Measurements from ENCODE around the gene NRP1. TPM values are rescaled to one million over a fixed set of nuclear protein-coding genes. Genes with fewer than 3 reads are reported as not detected.

Gene NRP1
- total and polyA plus RNA-seq, 5 experiments from 2014 or later: 0.60 to 0.88 TPM; not detected in 3

DNA sequence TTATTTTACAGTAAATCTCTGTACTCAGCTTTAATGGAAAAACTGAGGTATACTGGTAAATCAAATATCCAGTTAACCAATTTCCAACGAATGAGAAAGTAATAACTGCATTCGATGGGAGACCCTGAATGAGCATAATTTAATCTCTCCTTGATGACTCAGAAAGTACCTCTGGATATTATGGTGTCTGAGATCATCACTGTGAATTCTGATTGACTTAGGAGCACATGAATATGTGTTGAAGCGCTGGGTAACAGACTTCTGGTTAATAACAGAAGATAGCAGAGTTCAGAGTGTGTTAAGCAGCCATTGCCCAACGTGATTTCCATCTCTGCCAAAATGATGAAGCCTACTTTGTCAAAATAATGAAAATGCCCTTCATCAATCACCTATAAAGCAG lies 116.6 kb downstream of the NRP1 start:
- Mint-ChIP-seq H3K4me1 (peaks cover 0 to 5% (median 1%) of the 10 kb centered on the region in 4 donors), H3K9me3 (no peaks in the 10 kb centered on the region), H3K36me3 (peaks cover 0 to 2% (median 0%) of the 10 kb centered on the region in 3 donors), H3K4me3 (no peak overlapping the region), H3K27me3 (peaks cover 0 to 6% (median 0%) of the 10 kb centered on the region in 5 donors), H3K27ac (no peak overlapping the region)
- POLR2A ChIA-PET: no interaction called here
- ATAC-seq: no peak
- no peak for DNase-seq

DNA sequence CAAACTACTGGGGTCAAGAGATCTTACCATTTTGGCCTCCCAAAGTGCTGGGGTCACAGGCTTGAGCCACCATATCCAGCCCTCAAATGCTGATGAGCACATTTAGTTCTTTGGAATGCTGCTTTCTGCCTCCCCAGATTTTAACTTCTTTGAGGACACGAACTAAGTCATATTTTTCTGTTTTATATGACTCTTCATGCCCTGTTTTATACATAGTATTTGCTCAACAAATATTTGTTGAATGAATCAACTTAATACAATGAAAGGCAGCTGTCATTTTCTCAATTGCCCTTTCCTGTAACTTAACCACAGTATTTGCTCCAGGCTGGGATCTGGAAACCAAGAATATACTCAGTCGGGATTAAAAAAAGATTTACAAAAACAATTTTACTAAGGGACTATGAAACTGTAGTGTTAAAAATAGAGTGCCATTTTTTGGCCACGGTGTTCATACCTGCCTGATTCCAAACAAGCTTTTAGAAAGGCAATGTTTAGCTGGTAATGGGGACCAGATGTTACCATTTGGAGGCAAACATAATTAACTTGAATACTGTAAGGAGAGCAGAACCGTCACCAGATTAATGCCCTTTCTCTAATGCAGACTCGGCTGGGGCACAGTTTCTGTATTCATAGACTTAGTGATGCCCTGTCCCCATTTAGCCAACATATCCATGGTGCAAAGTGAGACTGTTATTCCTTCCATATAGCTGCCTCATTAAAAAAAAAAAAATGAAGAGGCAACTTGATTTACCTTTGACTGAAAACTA lies 117.6 kb downstream of the NRP1 start:
- H3K4me3 Mint-ChIP-seq: no peak overlapping the region
- peaks cover 0 to 5% (median 1%) of the 10 kb centered on the region in 4 donors for H3K4me1 Mint-ChIP-seq
- ATAC-seq (no peak), DNase-seq (no peak)
- peaks cover 0 to 2% (median 0%) of the 10 kb centered on the region in 3 donors for H3K36me3 Mint-ChIP-seq
- H3K9me3 Mint-ChIP-seq: no peaks in the 10 kb centered on the region
- POLR2A ChIA-PET: interaction anchor here (0.6 kb wide), 1 partner anchor 1430 kb away, joined by 3 read pairs; no protein-coding TSS in a partner anchor
- H3K27ac Mint-ChIP-seq: no peak overlapping the region
- H3K27me3 Mint-ChIP-seq: peaks cover 0 to 6% (median 0%) of the 10 kb centered on the region in 5 donors

DNA sequence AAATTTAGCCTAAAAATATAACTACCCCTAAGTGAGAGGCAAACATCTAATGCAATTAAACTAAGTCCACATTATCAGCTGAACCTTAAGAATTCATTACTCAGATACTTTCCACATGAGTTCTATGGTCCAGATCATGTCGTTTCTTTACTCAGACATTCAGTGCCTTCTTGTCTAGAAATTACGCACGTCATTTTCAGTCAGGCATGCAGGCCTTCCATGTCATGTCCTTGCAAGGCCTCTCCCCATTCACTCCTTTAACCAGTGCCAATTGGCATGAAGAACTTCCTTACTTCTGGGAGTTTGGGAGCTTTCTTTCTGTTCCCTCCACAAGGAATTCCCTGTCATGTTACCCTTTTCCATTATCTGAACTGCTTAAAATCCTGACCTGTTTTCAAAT lies 118.8 kb downstream of the NRP1 start:
- peaks cover 7 to 11% (median 9%) of the 10 kb centered on the region in 4 donors for H3K4me1 Mint-ChIP-seq
- peak overlapping the region in 1 of 10 donors; percentile 79 for H3K27ac Mint-ChIP-seq
- no peak overlapping the region for H3K4me3 Mint-ChIP-seq
- H3K36me3 Mint-ChIP-seq: peaks cover 0 to 2% (median 0%) of the 10 kb centered on the region in 3 donors
- POLR2A ChIA-PET: no interaction called here
- H3K9me3 Mint-ChIP-seq: no peaks in the 10 kb centered on the region
- H3K27me3 Mint-ChIP-seq: peaks cover 0 to 6% (median 0%) of the 10 kb centered on the region in 5 donors
- ATAC-seq (no peak), DNase-seq (no peak)

DNA sequence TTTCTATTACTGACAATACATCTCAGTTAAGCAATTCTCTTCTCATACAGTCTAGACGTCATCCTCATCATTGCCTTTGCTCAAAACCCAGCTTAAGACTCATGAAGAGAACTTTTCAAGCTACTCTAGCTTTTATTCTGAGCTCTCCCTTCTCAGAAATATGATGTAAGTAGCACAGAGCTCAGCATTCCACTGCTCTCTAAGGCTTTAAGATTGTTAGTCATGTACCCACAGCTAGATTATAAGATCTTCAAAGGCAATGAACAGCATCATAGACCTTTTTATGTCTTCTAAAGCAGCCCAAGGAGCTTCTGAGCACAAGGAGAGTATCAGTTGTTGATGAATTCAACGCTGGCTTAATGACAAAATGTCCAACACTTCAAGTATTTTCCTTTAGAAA lies 119.3 kb downstream of the NRP1 start:
- peak in 1 of 2 donors; percentile 41 for ATAC-seq
- Mint-ChIP-seq H3K27me3 (peaks cover 0 to 6% (median 0%) of the 10 kb centered on the region in 5 donors), H3K27ac (peak overlapping the region in 2 of 10 donors; percentile 15 to 72)

DNA sequence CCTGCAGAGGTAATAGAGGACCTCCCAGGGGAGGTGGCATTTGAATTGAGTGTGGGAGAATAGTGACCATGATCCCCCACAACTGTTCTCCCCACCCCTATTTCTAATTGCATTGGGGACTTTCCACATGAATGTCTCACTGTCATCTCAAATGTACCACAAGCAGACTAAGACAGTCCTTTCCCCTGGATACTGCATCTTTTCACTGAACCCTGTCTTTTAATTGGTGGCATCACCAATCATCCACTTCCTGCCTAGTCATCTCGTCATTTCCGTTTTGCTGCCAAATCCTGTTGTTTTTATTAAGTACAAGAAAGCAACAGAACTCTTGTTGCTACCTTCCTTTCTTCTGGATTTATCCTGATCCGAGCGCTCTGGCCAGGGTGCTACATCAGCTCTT lies 120.3 kb downstream of the NRP1 start:
- H3K27ac Mint-ChIP-seq: peak overlapping the region in 2 of 10 donors; percentile 3 to 6
- POLR2A ChIA-PET: no interaction called here
- H3K27me3 Mint-ChIP-seq: peaks cover 0 to 6% (median 0%) of the 10 kb centered on the region in 5 donors
- peaks cover 0 to 2% (median 0%) of the 10 kb centered on the region in 3 donors for H3K36me3 Mint-ChIP-seq
- DNase-seq (no peak), ATAC-seq (peak in 1 of 2 donors; percentile 42)
- no peaks in the 10 kb centered on the region for H3K9me3 Mint-ChIP-seq
- H3K4me3 Mint-ChIP-seq: no peak overlapping the region
- peaks cover 7 to 11% (median 9%) of the 10 kb centered on the region in 4 donors for H3K4me1 Mint-ChIP-seq

More for the DNA sequence above, 119.3 kb downstream of the NRP1 start:
- H3K4me3 Mint-ChIP-seq: no peak overlapping the region
- H3K9me3 Mint-ChIP-seq: no peaks in the 10 kb centered on the region
- peaks cover 0 to 2% (median 0%) of the 10 kb centered on the region in 3 donors for H3K36me3 Mint-ChIP-seq
- no peak for DNase-seq
- H3K4me1 Mint-ChIP-seq: peaks cover 7 to 11% (median 9%) of the 10 kb centered on the region in 4 donors
- POLR2A ChIA-PET: no interaction called here

DNA sequence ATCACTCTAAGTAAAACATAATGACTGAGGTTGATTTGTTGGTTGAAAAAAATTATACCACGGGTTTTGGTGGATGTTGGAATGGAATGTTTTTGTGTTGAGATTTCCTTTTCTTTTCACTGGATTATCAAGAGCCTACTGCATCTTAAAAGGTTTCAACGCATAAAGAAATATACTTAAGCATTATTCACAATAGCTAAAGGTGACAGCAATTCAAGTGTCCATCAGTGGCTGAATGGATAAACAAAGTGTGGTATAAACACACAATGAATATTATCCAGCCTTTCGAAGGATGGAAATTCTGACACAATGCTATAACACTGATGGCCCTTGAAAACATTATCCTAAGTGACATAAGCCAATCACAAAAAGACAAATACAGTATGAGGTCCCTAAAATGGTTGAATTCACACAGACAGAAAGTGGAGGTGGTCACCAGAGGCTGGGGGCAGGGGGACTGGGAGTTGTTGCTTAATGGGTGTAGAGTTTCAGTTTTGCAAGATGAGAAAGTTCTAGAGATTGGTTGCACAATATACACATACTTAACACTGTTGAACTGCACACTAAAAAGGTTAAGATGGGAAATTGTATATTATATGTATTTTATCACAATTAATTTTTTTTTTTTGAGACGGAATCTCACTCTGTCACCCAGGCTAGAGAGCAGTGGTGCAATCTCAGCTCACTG lies 122.3 kb downstream of the NRP1 start:
- peaks cover 0 to 2% (median 0%) of the 10 kb centered on the region in 3 donors for H3K36me3 Mint-ChIP-seq
- peaks cover 0 to 6% (median 0%) of the 10 kb centered on the region in 5 donors for H3K27me3 Mint-ChIP-seq
- POLR2A ChIA-PET: no interaction called here
- peak overlapping the region in 1 of 10 donors; percentile 7 for H3K27ac Mint-ChIP-seq
- no peak overlapping the region for H3K4me3 Mint-ChIP-seq
- H3K4me1 Mint-ChIP-seq: peaks cover 7 to 11% (median 9%) of the 10 kb centered on the region in 4 donors
- DNase-seq (no peak), ATAC-seq (no peak)
- no peaks in the 10 kb centered on the region for H3K9me3 Mint-ChIP-seq

DNA sequence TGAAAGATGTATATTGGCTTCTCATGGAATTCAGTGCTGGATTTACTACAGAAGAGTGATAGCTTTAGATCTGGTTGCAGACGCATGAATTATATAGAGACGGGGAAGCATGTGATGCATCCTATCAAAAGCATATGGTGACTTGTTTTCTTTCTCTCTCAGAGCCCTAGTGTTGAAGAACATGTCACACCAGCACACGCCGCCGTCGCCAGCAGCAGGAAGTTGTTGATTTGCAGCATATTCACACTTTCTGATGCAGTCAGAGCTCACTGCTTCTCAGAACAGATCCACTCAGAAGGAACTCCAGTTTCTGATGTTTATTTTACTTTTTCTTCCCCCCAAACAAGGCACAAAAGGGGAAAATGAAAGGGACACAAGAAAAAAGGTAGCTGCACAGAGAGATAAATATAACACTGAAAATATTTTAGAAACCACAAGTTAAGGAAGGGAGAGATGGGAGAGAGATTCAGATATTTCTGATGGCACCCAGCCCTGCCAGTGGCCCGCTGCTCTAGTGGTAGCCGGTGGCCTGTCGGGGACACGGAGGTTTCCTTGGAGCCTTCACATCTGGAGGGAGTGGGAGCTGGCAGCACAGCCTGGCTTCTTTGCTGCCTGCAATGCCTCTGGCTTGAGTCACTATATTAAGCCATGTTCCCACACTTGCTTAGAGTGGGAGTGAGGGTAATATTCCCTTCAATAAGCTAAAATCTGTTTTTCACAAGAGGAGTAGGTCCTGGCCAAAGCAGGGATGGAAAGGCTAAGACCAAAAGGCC lies 123.2 kb downstream of the NRP1 start:
- DNase-seq (peak in 2 of 10 donors; percentile 12 to 15), ATAC-seq (peak; percentile 56 to 60)
- peak overlapping the region in 8 of 10 donors; percentile 7 to 70 (median 54) for H3K4me3 Mint-ChIP-seq
- no peaks in the 10 kb centered on the region for H3K9me3 Mint-ChIP-seq
- peak overlapping the region; percentile 65 to 96 (median 84) for H3K27ac Mint-ChIP-seq
- peaks cover 0 to 2% (median 0%) of the 10 kb centered on the region in 3 donors for H3K36me3 Mint-ChIP-seq
- H3K27me3 Mint-ChIP-seq: peaks cover 0 to 6% (median 0%) of the 10 kb centered on the region in 5 donors
- POLR2A ChIA-PET: no interaction called here
- peaks cover 7 to 11% (median 9%) of the 10 kb centered on the region in 4 donors for H3K4me1 Mint-ChIP-seq

DNA sequence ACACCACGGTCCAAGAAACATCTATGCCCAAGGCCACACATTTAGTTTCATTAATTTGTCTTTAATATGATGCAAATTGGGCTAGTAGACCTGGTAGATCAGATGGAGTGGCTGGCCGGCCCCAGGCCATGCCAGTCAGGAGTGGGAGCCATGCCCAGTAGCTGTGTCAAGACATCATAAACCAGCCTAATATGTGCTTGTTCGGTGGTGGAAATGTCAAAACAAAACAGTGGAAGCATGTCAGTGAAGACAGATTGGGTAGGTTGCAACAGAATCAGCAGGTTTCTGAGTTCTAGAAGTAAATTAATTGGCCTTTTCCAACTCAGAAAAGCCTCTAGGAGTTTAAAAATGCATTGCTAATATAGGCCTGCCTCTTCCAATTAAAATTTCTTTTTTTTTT lies 124.7 kb downstream of the NRP1 start:
- peaks cover 0 to 2% (median 0%) of the 10 kb centered on the region in 3 donors for H3K36me3 Mint-ChIP-seq
- DNase-seq (no peak), ATAC-seq (no peak)
- H3K27ac Mint-ChIP-seq: no peak overlapping the region
- peaks cover 0 to 6% (median 0%) of the 10 kb centered on the region in 5 donors for H3K27me3 Mint-ChIP-seq
- no peak overlapping the region for H3K4me3 Mint-ChIP-seq
- H3K4me1 Mint-ChIP-seq: peaks cover 6 to 11% (median 8%) of the 10 kb centered on the region in 4 donors
- POLR2A ChIA-PET: no interaction called here
- H3K9me3 Mint-ChIP-seq: no peaks in the 10 kb centered on the region

DNA sequence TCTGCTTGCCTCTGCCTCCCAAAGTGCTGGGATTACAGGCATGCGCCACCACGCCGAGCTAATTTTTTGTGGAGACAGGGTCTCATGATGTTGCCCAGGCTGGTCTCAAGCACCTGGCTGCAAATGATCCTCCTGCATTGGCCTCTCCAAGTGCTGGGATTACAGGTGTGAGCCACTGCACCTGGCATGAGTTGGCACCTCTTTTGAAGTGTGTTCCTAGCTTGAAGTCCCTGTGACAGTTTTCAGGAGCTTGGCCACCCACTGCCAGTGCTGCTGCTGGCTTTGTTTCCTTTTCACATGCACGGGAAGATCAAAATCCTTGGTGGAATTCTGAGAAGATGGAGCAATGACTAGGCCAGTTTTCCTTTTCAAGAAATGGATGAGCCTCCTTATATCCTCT lies 126.3 kb downstream of the NRP1 start:
- POLR2A ChIA-PET: no interaction called here
- no peak overlapping the region for H3K27ac Mint-ChIP-seq
- H3K27me3 Mint-ChIP-seq: no peaks in the 10 kb centered on the region
- no peaks in the 10 kb centered on the region for H3K9me3 Mint-ChIP-seq
- H3K4me3 Mint-ChIP-seq: no peak overlapping the region
- DNase-seq (no peak), ATAC-seq (no peak)
- H3K36me3 Mint-ChIP-seq: no peaks in the 10 kb centered on the region
- H3K4me1 Mint-ChIP-seq: peaks cover 5 to 11% (median 7%) of the 10 kb centered on the region in 4 donors

DNA sequence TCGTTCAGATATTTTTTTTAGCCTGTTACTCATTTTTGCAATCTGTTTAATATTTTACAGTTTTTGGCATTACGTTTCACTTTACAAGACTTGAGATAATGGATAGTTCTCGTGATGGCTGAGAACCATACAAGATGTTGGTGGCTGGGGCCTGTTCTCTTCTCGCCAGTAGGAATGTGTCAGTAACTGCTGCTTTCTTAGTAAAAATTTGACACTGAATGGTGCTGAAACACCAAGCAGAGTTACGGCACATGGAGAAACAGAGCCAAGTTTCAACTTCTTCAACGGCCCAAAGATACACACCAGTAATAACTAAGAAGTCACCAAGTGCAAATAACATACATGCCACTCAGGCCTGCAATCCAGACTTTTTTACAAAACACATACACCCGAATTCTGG lies 130.4 kb downstream of the NRP1 start:
- no peaks in the 10 kb centered on the region for H3K27me3 Mint-ChIP-seq
- no peaks in the 10 kb centered on the region for H3K36me3 Mint-ChIP-seq
- POLR2A ChIA-PET: no interaction called here
- no peaks in the 10 kb centered on the region for H3K9me3 Mint-ChIP-seq
- H3K4me1 Mint-ChIP-seq: no peaks in the 10 kb centered on the region
- DNase-seq: no peak
- no peak overlapping the region for H3K27ac Mint-ChIP-seq
- ATAC-seq: no peak
- H3K4me3 Mint-ChIP-seq: no peak overlapping the region

DNA sequence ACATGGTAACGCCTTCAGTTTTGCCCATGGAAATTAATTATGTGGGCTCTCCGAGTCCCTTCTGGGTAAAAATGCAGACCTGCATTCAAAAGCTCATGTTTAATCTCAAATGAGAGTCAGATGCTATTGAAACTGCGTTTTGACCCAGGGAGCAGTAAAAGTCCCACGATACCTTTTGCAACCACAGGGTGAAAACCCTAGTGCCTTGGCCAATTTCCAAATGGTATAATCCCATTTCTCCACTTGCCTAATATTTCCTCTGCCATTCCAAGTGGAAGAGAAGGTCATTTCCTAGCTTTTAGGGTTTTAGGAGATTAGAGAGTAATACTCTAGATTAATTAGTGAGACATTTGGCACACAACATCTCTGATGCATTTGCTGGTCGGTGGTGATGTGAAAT lies 132.5 kb downstream of the NRP1 start:
- Mint-ChIP-seq H3K9me3 (no peaks in the 10 kb centered on the region), H3K27me3 (peaks cover 0 to 4% (median 0%) of the 10 kb centered on the region in 5 donors), H3K4me3 (no peak overlapping the region), H3K36me3 (no peaks in the 10 kb centered on the region), H3K27ac (no peak overlapping the region), H3K4me1 (no peaks in the 10 kb centered on the region)
- DNase-seq: no peak
- no peak for ATAC-seq
- POLR2A ChIA-PET: no interaction called here

DNA sequence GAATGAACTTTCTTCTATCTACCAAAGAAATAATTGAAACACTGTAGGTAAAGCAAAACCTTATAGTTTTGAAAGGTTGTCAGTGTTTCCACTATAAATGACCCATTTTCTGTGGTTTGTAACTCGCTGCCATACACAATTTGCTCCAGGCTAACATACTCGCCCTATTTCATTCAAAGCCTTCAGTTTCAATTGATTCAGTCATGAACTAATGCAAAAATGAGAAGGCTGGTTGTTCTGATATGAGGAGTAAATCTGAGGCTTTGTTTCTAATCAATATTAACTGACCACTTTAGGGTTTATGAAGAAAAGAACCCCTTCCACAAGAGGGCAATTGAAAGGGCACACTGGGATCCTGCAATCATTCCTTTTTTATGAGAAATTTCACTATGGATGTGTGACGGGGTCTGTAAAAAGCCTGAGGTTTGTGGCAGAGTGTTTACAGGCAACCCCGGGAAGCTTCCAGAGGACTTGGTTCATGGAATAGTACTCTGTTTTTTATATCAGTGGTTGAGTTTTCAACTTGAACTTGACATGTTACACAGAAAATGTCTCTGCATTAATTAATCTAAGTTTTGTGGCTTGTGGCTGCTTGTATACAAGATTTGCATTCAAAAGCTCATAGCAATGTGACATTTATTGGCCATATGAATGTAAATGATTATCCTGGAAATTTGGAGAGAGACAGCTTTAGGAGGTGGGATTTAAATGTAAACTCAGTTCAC lies 133.2 kb downstream of the NRP1 start:
- Mint-ChIP-seq H3K4me1 (no peaks in the 10 kb centered on the region), H3K9me3 (no peaks in the 10 kb centered on the region)
- POLR2A ChIA-PET: no interaction called here

More for the DNA sequence above, 133.2 kb downstream of the NRP1 start:
- Mint-ChIP-seq H3K36me3 (no peaks in the 10 kb centered on the region), H3K27me3 (peaks cover 0 to 4% (median 0%) of the 10 kb centered on the region in 5 donors), H3K27ac (no peak overlapping the region), H3K4me3 (no peak overlapping the region)
- DNase-seq: no peak
- no peak for ATAC-seq

Measured in naive thymus-derived CD8-positive, alpha-beta T cell (primary cell).